LNCAP (cell line): Measurements from ENCODE around the gene RIGI.

Experiments used
- TF ChIP-seq, protein P1 (sequence below): fragments of 450-650 bp; IDR thresholded peaks from 2 replicates; pipeline ENCODE4 v1.5.1; 2017; ENCODE audit warnings: mild to moderate bottlenecking

Gene RIGI

GRCh38 chr9:32523910-32524309, 2.1 kb downstream of the RIGI start:
- TF ChIP-seq, protein P1, sequence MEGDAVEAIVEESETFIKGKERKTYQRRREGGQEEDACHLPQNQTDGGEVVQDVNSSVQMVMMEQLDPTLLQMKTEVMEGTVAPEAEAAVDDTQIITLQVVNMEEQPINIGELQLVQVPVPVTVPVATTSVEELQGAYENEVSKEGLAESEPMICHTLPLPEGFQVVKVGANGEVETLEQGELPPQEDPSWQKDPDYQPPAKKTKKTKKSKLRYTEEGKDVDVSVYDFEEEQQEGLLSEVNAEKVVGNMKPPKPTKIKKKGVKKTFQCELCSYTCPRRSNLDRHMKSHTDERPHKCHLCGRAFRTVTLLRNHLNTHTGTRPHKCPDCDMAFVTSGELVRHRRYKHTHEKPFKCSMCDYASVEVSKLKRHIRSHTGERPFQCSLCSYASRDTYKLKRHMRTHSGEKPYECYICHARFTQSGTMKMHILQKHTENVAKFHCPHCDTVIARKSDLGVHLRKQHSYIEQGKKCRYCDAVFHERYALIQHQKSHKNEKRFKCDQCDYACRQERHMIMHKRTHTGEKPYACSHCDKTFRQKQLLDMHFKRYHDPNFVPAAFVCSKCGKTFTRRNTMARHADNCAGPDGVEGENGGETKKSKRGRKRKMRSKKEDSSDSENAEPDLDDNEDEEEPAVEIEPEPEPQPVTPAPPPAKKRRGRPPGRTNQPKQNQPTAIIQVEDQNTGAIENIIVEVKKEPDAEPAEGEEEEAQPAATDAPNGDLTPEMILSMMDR = no peak

- TF ChIP-seq, protein P1 = no peak
Measured at GRCh38 chr9:32518276-32518675, 7.7 kb downstream of the RIGI start.

DNA sequence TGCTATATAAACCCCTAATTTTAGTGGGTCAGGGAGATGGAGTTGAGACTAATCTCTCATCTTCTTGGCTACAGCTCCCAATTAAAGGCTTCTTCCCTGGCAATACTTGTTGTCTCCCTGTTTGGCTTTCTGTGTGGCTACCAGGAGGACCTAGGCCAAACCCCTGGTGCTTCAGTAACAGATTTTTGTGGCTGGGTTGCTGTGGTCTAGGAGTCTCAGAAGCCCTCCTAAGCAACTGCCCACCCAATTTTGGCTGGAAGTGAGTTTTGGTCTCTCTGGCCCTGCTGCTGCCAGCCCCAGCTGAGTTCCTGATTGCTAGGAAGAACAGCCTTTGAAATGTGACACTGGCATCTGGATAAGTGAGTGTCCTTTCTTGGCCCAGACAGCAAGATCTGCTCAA, 9.8 kb downstream of the RIGI start:
- TF ChIP-seq, protein P1 = no peak

DNA sequence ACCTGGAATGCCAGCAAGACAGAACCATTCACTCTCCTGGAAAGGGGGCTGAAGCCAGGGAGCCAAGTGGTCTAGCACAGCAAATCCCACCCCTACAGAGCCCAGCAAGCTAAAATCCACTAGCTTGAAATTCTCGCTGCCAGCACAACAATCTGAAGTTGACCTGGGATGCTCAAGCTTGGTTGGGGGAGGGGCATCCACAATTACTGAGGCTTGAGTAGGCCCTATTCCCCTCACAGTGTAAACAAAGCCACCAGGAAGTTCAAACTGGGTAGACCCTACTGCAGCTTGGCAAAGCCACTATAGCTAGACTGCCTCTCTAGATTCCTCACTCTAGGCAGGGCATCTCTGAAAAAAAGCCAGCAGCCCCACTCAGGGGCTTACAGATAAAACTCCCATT, 17.3 kb downstream of the RIGI start:
- TF ChIP-seq, protein P1 = no peak

- TF ChIP-seq, protein P1 = no peak
Measured at GRCh38 chr9:32503008-32503407, 23.0 kb downstream of the RIGI start.

- TF ChIP-seq, protein P1 = no peak
Measured at GRCh38 chr9:32502464-32502863, 23.5 kb downstream of the RIGI start.

GRCh38 chr9:32501868-32502267, 24.1 kb downstream of the RIGI start:
- TF ChIP-seq, protein P1 = no peak

DNA sequence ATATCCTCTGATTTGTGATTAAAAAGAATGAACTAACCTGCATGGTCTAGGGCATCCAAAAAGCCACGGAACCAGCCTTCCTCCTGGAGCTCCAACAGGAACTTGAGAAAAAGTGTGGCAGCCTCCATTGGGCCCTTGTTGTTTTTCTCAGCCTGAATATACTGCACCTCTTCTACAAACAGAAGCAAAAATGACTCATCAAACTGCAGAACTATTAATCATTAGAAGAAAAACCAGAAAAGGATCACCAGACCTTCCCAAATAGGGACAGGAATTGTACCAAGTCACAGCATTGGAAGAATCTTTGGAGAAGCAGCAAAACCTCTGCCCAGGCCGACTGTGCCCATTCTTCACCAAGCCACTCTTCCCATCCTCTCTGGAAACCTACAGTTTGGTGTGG, 25.2 kb downstream of the RIGI start:
- TF ChIP-seq, protein P1 = no peak
